ENCODE data around the gene HIF1A.
"Not testable (repeated sequence)": the region's sequence is repeated elsewhere in the genome, so short reads cannot be mapped to it uniquely, and the experiment has no call there.

The HIF1A gene

GRCh38 chr14:61673305-61673704 is 22.0 kb upstream of the HIF1A start:
- DNase-seq (ENCODE audit: low read depth in 3 of 3), result no peak

- no peak for DNase-seq (ENCODE audit: low read depth in 3 of 3)
These were observed 20.0 kb upstream of the HIF1A start for GRCh38 chr14:61675291-61675690.

- no peak for DNase-seq (ENCODE audit: low read depth in 3 of 3)
These were observed 17.8 kb upstream of the HIF1A start for GRCh38 chr14:61677479-61677878.

- no peak for DNase-seq (ENCODE audit: low read depth in 3 of 3)
These were observed 16.3 kb upstream of the HIF1A start for GRCh38 chr14:61678975-61679374.

- no peak for DNase-seq (ENCODE audit: low read depth in 3 of 3)
These were observed 13.9 kb upstream of the HIF1A start for GRCh38 chr14:61681413-61681812.

- no peak for DNase-seq (ENCODE audit: low read depth in 3 of 3)
These were observed 12.2 kb upstream of the HIF1A start for GRCh38 chr14:61683108-61683507.

- no peak for DNase-seq (ENCODE audit: low read depth in 3 of 3)
These were observed 5.3 kb upstream of the HIF1A start for GRCh38 chr14:61690039-61690438.

GRCh38 chr14:61690982-61691381 is 4.3 kb upstream of the HIF1A start:
- no peak for DNase-seq (ENCODE audit: low read depth in 3 of 3)

- no peak for DNase-seq (ENCODE audit: low read depth in 3 of 3)
These were observed 3.8 kb upstream of the HIF1A start for GRCh38 chr14:61691495-61691894.

- no peak for DNase-seq (ENCODE audit: low read depth in 3 of 3)
These were observed 1.3 kb upstream of the HIF1A start for GRCh38 chr14:61694039-61694438.

- DNase-seq (ENCODE audit: low read depth in 3 of 3), result peak in 2 of 3 experiments; percentile 22 to 60
These were observed 598 bp downstream of the HIF1A start for GRCh38 chr14:61695695-61696527.

- no peak for DNase-seq (ENCODE audit: low read depth in 3 of 3)
These were observed 1.5 kb downstream of the HIF1A start for GRCh38 chr14:61696753-61697318.

- DNase-seq (ENCODE audit: low read depth in 3 of 3), result no peak
These were observed 3.1 kb downstream of the HIF1A start for GRCh38 chr14:61698206-61698980.

GRCh38 chr14:61699027-61699426 is 3.7 kb downstream of the HIF1A start:
- DNase-seq (ENCODE audit: low read depth in 3 of 3), result no peak

- DNase-seq (ENCODE audit: low read depth in 3 of 3), result no peak
These were observed 5.0 kb downstream of the HIF1A start for GRCh38 chr14:61700104-61700886.

GRCh38 chr14:61701946-61702345 is 6.6 kb downstream of the HIF1A start:
- DNase-seq (ENCODE audit: low read depth in 3 of 3), result no peak

GRCh38 chr14:61703342-61704129 is 8.2 kb downstream of the HIF1A start:
- no peak for DNase-seq (ENCODE audit: low read depth in 3 of 3)

GRCh38 chr14:61704554-61704953 is 9.2 kb downstream of the HIF1A start:
- no peak for DNase-seq (ENCODE audit: low read depth in 3 of 3)

- no peak for DNase-seq (ENCODE audit: low read depth in 3 of 3)
These were observed 9.7 kb downstream of the HIF1A start for GRCh38 chr14:61705017-61705416.

- no peak for DNase-seq (ENCODE audit: low read depth in 3 of 3)
These were observed 10.9 kb downstream of the HIF1A start for GRCh38 chr14:61706096-61706690.

- not testable (repeated sequence) for DNase-seq (ENCODE audit: low read depth in 3 of 3)
These were observed 12.5 kb downstream of the HIF1A start for GRCh38 chr14:61707774-61708173.

Data from stimulated activated CD4-positive, alpha-beta T cell treated with anti-CD3 and anti-CD28 coated beads, TNF-alpha, amount 100 ng/mL, for 24 hours (primary cell).